Skin of body (tissue), 2 donors: ENCODE results near the gene KDELR1. TPM values are rescaled to one million over a fixed set of nuclear protein-coding genes. Genes with fewer than 3 reads are reported as not detected.
"Not testable (repeated sequence)": the region's sequence is repeated elsewhere in the genome, so short reads cannot be mapped to it uniquely, and the experiment has no call there.

ENCODE experiments used
- DNase-seq: peaks from one replicate; lab custom pipeline; 2025; lab: John Stamatoyannopoulos, UW
- total RNA-seq: library from RNA; depleted of rRNA; stranded (reverse); fragments of >200 nt; gene quantifications from one replicate; pipeline ENCODE4 v1.2.3, GENCODE V29; 2014

Gene KDELR1
- total RNA-seq, 1 donor from 2014 or later = 46.5 TPM

GRCh38 chr19:48397263-48398101, 6.1 kb upstream of the KDELR1 start:
- no peak for DNase-seq

DNA sequence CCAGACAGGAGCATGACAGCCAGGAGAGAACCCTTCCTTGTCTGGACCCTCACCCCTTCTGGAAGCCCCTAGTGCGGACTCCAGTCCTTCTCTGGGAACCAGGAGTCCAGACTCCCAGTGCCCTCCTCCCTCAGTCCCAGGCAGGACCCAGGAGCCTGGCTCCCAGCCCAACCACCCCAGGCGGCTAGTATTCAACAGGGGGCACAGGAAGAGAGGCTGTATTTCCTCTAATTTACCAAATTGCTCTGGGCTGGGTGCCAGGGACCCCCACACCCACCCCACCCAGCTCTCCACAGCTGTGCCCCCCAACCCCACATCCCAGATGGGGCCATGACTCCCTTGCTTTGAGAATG, 5.4 kb upstream of the KDELR1 start:
- no peak for DNase-seq

DNA sequence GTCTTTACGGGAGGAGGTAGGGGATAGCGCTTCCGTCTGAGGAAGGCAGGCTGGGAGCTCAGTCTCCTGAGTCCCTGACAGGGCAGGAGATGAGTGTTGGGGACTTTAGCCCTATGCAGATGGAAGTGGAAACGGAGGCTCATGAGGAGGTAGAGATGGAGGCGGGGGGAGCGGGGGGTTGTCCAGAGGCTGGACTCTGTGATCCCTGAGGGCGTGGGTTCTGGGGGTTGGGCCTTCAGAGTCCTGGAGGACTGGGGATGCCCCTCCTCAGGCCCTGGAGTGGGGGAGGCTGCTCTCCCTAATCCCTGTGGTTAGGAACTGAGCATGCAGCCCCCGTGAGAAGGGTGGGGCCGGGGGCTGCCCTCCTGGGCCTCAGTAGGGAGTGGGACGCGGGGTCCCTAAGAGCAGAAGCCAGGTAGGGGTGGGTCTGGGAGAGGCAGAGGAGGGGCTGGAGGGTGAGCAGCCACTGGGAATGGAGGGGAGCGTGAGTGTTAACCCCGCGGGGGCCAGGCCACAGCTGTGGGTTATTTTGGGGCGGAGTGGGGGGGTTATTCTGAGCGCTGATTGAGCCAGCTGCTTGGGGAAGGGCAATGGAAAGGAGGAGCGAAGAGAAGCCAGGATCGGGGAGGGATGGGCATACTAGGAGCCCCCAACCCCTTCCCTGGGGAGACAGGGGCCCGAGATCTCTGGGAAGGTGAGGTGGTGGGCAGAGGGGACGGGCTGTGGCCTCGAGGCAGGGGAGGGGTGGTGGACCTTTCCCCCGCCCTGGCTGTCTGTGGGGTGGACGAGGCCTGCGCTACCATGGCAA, 4.9 kb upstream of the KDELR1 start:
- no peak for DNase-seq

GRCh38 chr19:48395499-48395898, 4.1 kb upstream of the KDELR1 start:
- no peak for DNase-seq

DNA sequence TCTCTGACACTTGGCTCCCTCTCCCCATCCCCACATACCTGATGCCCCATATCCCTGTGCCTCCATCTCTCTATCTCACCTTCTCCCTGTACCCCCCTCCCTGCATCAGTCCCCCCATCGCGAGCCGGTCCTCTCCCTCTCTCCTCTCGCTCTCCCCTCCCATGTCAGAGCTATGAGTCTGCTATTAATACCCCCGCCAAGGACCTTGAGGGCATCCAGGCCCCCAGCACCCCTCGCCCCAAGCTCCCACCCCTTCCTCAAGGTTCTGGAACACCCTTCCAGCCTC, 3.8 kb upstream of the KDELR1 start:
- no peak for DNase-seq

GRCh38 chr19:48394331-48395169, 3.2 kb upstream of the KDELR1 start:
- no peak for DNase-seq

DNA sequence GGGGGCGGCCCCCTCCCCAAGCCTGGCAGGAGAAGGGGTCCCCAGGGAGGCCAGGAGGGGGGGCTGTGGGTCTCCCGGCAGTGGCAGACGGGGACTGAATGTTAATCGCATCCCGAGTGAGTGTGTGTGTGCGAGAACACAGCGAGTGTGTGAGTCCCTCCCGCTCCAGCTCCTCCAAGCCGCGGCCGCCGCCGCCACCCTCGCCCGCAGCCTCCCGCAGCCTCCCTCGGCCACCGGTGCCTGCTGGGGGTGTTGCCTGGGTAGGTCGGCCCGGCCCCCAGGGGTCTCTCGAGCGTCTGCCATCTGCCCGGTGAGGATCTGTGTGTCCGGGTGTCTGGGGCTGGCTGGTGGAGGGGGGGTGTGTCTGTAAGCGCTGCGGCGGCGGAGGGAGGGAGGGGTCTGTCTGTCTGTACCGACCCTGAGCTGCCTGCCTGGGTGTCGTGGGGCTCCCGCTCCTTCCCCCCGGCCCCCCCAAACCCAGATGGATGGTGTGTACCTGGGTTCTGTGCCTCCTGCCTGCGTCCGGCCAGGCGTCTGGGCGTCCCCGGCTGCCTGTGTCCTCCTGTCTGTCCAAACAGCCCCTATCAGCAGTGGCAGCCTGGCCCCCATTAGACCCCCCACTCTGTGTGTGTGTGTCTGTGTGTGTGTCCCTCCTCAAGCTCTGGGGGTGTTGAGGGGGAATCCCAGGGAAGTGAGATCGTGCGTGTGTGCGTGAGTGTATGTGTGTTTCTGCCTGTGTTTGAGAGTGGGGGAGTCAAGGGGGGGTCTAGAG, 2.4 kb upstream of the KDELR1 start, which contains the start of gene GRIN2D:
GRIN2D (plus strand) TSS at position 110 of the 772 bp plus-strand sequence. CDS start 4,725 bp downstream, outside the sequence.
- DNase-seq = no peak

GRCh38 chr19:48392860-48393558, 1.7 kb upstream of the KDELR1 start:
- no peak for DNase-seq

- not testable (repeated sequence) for DNase-seq
Measured at GRCh38 chr19:48392006-48392344, 624 bp upstream of the KDELR1 start.

GRCh38 chr19:48390188-48391099, 907 bp downstream of the KDELR1 start:
- DNase-seq = no peak

GRCh38 chr19:48386981-48387380, 4.4 kb downstream of the KDELR1 start:
- DNase-seq = no peak

GRCh38 chr19:48385461-48386087, 5.8 kb downstream of the KDELR1 start:
- DNase-seq = no peak

DNA sequence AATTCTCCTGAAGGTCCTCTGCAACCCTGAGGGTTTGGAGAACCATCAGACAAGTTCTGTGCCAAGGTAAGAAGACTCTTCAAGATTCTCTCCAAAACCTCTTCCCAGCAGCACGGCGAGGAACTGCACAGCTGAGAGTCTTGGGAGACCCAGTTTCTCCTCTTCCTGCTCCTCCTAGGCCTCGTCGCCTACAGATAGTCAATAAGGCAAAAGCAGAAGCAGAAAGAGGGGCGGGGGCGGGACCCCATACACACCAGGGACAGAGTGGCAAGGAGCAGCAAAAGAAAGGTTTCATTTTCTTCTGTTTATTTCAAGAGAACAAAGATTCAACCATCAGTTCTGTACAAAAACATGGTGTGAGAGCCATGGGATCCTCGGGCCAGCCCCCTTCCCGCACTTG, 9.1 kb downstream of the KDELR1 start:
- DNase-seq = no peak

- no peak for DNase-seq
Measured at GRCh38 chr19:48381178-48381950, 10.0 kb downstream of the KDELR1 start.

DNA sequence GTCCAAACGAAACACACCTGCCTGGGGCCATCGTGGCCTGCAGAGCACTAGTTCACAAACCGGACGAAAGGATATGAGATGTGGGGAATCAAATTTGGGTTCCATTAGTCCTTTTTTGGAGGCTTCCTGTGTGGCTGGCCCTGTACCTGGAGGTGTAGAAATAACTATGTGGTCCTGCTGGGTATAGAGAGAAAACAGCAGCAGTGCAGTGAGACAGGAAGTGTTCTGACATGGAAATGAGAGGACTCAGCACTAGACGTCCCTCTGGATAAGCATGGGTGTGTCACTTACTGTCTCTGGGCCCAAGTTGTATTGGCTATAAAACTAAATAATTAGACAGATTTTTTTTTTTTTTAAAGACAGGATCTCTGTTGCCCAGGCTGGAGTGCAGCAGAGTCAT, 12.3 kb downstream of the KDELR1 start:
- DNase-seq = no peak

DNA sequence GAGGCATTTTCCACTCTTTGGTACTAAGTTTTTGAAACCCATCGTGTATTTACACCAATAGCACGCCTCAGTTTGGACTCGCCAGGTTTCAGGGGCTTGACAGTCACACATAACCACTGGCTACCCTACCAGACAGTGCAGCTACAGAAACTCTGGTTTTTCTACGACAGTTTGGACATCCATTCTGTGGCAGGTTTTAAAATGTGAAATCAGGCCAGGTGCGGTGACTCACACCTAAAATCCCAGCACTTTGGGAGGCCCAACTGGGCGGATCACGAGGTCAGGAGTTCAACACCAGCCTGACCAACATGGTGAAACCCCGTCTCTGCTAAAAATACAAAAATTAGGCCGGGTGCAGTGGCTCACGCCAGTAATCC, 13.2 kb downstream of the KDELR1 start:
- no peak for DNase-seq

- DNase-seq = no peak
Measured at GRCh38 chr19:48373567-48373966, 17.8 kb downstream of the KDELR1 start.

GRCh38 chr19:48372904-48373303, 18.4 kb downstream of the KDELR1 start:
- no peak for DNase-seq
